HEK293 (cell line): ENCODE measurements around the gene PPP1R10.

Source experiments
- SETDB1 ChIP-seq: IDR thresholded peaks from one replicate; pipeline ENCODE4 v1.6.1; 2017; ENCODE audit warnings: mild to moderate bottlenecking, low read length, moderate library complexity, mixed read lengths; ENCODE audit not compliant: insufficient read length
- TF ChIP-seq, protein P1 (sequence below): fragments of 450-650 bp; formaldehyde crosslinking; IDR thresholded peaks from 2 replicates; pipeline ENCODE4 v1.5.1; 2016; ENCODE audit warnings: missing biosample characterization, missing genetic modification characterization
- TF ChIP-seq, protein P2 (sequence below): fragments of 450-650 bp; formaldehyde crosslinking; IDR thresholded peaks from 2 replicates; pipeline ENCODE4 v1.5.1; 2016; ENCODE audit warnings: missing biosample characterization, missing genetic modification characterization, low read depth

DNA sequence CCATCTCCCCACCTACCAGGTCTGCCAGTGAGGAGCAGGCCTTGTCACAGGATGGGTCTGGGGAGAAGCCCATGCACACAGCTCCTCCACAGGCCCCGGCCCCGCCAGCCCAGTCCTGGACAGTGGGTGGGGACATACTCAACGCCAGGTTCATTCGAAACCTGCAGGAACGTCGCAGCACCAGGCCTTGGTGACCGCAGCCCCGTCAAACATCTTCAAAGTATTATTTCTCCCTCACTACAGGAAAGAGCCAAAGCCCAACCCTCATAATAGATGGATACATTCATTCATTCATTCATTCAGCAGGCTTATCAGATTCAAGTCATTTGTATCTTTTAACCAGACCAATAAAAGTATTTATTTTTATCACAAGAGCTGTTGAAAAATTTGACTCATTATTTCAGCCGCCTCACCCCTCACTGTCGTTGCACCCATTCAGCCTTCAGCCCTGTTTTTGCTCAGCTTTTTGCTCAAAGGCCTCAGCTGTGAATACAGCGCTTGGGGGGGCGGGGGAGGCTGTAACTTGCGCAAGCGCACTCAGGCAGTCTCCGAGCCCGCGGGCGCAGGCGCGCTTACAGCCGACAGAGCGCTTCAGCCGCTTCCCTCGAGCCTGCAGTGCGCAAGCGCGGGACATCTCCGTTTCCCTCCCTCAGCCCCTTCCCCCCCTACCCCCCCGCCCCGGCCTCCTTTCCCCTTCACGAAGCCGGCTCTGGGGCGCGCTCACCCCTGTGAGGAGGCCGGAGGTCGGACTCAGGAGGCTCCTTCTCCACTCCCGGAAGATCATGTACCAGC is 29.6 kb upstream of the PPP1R10 start, which contains the start of gene C6orf136:
- TF ChIP-seq SETDB1: no peak
- TF ChIP-seq, protein P1, sequence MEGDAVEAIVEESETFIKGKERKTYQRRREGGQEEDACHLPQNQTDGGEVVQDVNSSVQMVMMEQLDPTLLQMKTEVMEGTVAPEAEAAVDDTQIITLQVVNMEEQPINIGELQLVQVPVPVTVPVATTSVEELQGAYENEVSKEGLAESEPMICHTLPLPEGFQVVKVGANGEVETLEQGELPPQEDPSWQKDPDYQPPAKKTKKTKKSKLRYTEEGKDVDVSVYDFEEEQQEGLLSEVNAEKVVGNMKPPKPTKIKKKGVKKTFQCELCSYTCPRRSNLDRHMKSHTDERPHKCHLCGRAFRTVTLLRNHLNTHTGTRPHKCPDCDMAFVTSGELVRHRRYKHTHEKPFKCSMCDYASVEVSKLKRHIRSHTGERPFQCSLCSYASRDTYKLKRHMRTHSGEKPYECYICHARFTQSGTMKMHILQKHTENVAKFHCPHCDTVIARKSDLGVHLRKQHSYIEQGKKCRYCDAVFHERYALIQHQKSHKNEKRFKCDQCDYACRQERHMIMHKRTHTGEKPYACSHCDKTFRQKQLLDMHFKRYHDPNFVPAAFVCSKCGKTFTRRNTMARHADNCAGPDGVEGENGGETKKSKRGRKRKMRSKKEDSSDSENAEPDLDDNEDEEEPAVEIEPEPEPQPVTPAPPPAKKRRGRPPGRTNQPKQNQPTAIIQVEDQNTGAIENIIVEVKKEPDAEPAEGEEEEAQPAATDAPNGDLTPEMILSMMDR: no peak
- TF ChIP-seq, protein P2, sequence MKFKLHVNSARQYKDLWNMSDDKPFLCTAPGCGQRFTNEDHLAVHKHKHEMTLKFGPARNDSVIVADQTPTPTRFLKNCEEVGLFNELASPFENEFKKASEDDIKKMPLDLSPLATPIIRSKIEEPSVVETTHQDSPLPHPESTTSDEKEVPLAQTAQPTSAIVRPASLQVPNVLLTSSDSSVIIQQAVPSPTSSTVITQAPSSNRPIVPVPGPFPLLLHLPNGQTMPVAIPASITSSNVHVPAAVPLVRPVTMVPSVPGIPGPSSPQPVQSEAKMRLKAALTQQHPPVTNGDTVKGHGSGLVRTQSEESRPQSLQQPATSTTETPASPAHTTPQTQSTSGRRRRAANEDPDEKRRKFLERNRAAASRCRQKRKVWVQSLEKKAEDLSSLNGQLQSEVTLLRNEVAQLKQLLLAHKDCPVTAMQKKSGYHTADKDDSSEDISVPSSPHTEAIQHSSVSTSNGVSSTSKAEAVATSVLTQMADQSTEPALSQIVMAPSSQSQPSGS (tag by site-specific recombination): no peak
